Measurements from ENCODE around the gene PBX3. TPM values are rescaled to one million over a fixed set of nuclear protein-coding genes. Genes with fewer than 3 reads are reported as not detected.

Gene PBX3
- total RNA-seq, 1 experiment from 2014 or later = 1.5 TPM

GRCh38 chr9:125831054-125831453 is 83.9 kb downstream of the PBX3 start:
- H3K4me1 ChIP-seq (ENCODE audit: insufficient read depth, low read length, poor library complexity, severe bottlenecking) = no peaks in the 10 kb centered on the region
- TF ChIP-seq CTCF (conservative IDR thresholded peaks at IDR 0.05; ENCODE audit: low read depth, low read length) = no peak
- TF ChIP-seq EZH2 (IDR thresholded peaks at IDR 0.05; ENCODE audit: borderline replicate concordance, low read depth, low read length, poor library complexity, severe bottlenecking) = no peak
- peaks cover 71% of the 10 kb centered on the region for H3K27me3 ChIP-seq (replicated peaks; ENCODE audit: insufficient read depth, low read depth, low read length, poor library complexity)
- H3K4me3 ChIP-seq (ENCODE audit: low read depth, low read length, poor library complexity, severe bottlenecking) = no peak overlapping the region
- POLR2A ChIA-PET (ENCODE audit: low non-redundant PET) = no interaction called here
- no peak for DNase-seq (ENCODE audit: low spot score)
- intact Hi-C loops (cut with micrococcal nuclease; ENCODE audit: unreplicated experiment) = no loop called here
- H3K27ac ChIP-seq (ENCODE audit: low read depth, low read length, poor library complexity, severe bottlenecking) = no peak overlapping the region
- BruUV-seq (replicated peaks) = no TSS peak
- no peaks in the 10 kb centered on the region for H3K9me3 ChIP-seq (ENCODE audit: low read depth, low read length, poor library complexity, severe bottlenecking)
- CTCF ChIA-PET = no interaction called here
- H3K36me3 ChIP-seq (ENCODE audit: insufficient read depth, low read length, poor library complexity, severe bottlenecking) = no peaks in the 10 kb centered on the region

- H3K27ac ChIP-seq (ENCODE audit: low read depth, low read length, poor library complexity, severe bottlenecking) = no peak overlapping the region
- ChIA-PET POLR2A (ENCODE audit: low non-redundant PET) (no interaction called here), CTCF (no interaction called here)
- BruUV-seq (replicated peaks) = no TSS peak
- peaks cover 66% of the 10 kb centered on the region for H3K27me3 ChIP-seq (replicated peaks; ENCODE audit: insufficient read depth, low read depth, low read length, poor library complexity)
- H3K36me3 ChIP-seq (ENCODE audit: insufficient read depth, low read length, poor library complexity, severe bottlenecking) = no peaks in the 10 kb centered on the region
- no peak overlapping the region for H3K4me3 ChIP-seq (ENCODE audit: low read depth, low read length, poor library complexity, severe bottlenecking)
- no peaks in the 10 kb centered on the region for H3K9me3 ChIP-seq (ENCODE audit: low read depth, low read length, poor library complexity, severe bottlenecking)
- H3K4me1 ChIP-seq (ENCODE audit: insufficient read depth, low read length, poor library complexity, severe bottlenecking) = no peaks in the 10 kb centered on the region
- DNase-seq (ENCODE audit: low spot score) = no peak
- TF ChIP-seq EZH2 (IDR thresholded peaks at IDR 0.05; ENCODE audit: borderline replicate concordance, low read depth, low read length, poor library complexity, severe bottlenecking) (no peak), CTCF (conservative IDR thresholded peaks at IDR 0.05; ENCODE audit: low read depth, low read length) (no peak)
- intact Hi-C loops (cut with micrococcal nuclease; ENCODE audit: unreplicated experiment) = no loop called here
These were observed 84.4 kb downstream of the PBX3 start for GRCh38 chr9:125831616-125832015.

- H3K27me3 ChIP-seq (replicated peaks; ENCODE audit: insufficient read depth, low read depth, low read length, poor library complexity) = peaks cover 37% of the 10 kb centered on the region
- no peak overlapping the region for H3K4me3 ChIP-seq (ENCODE audit: low read depth, low read length, poor library complexity, severe bottlenecking)
- BruUV-seq (replicated peaks) = no TSS peak
- ChIA-PET CTCF (no interaction called here), POLR2A (ENCODE audit: low non-redundant PET) (interaction anchor here (0.5 kb wide), 1 partner anchor 29 kb away, joined by 5 read pairs; no protein-coding TSS in a partner anchor)
- H3K4me1 ChIP-seq (ENCODE audit: insufficient read depth, low read length, poor library complexity, severe bottlenecking) = no peaks in the 10 kb centered on the region
- DNase-seq (ENCODE audit: low spot score) = no peak
- no peak overlapping the region for H3K27ac ChIP-seq (ENCODE audit: low read depth, low read length, poor library complexity, severe bottlenecking)
- TF ChIP-seq EZH2 (IDR thresholded peaks at IDR 0.05; ENCODE audit: borderline replicate concordance, low read depth, low read length, poor library complexity, severe bottlenecking) (no peak), CTCF (conservative IDR thresholded peaks at IDR 0.05; ENCODE audit: low read depth, low read length) (no peak)
- H3K36me3 ChIP-seq (ENCODE audit: insufficient read depth, low read length, poor library complexity, severe bottlenecking) = no peaks in the 10 kb centered on the region
- intact Hi-C loops (cut with micrococcal nuclease; ENCODE audit: unreplicated experiment) = no loop called here
- no peaks in the 10 kb centered on the region for H3K9me3 ChIP-seq (ENCODE audit: low read depth, low read length, poor library complexity, severe bottlenecking)
These were observed 88.5 kb downstream of the PBX3 start for GRCh38 chr9:125835655-125836054.
